ENCODE measurements around the gene MSH6.

The MSH6 gene

GRCh38 chr2:47767880-47768609 is 14.9 kb upstream of the MSH6 start:
- TF ChIP-seq CTCF (IDR thresholded peaks at IDR 0.05; ENCODE audit: control insufficient read depth, insufficient read depth, low read depth, low read length, missing control alignments) = peak; percentile 99
- H3K4me3 ChIP-seq (ENCODE audit: control insufficient read depth, low read depth, low read length) = no peak overlapping the region
- no peak for DNase-seq (ENCODE audit: low read depth)

- no peak for DNase-seq (ENCODE audit: low read depth)
- H3K4me3 ChIP-seq (ENCODE audit: control insufficient read depth, low read depth, low read length) = no peak overlapping the region
- no peak for TF ChIP-seq CTCF (IDR thresholded peaks at IDR 0.05; ENCODE audit: control insufficient read depth, insufficient read depth, low read depth, low read length, missing control alignments)
These were observed 13.6 kb upstream of the MSH6 start for GRCh38 chr2:47769318-47769717.

- peak; percentile 73 for DNase-seq (ENCODE audit: low read depth)
- TF ChIP-seq CTCF (IDR thresholded peaks at IDR 0.05; ENCODE audit: control insufficient read depth, insufficient read depth, low read depth, low read length, missing control alignments) = no peak
- H3K4me3 ChIP-seq (ENCODE audit: control insufficient read depth, low read depth, low read length) = no peak overlapping the region
These were observed 11.7 kb upstream of the MSH6 start for GRCh38 chr2:47771211-47771610.

- no peak overlapping the region for H3K4me3 ChIP-seq (ENCODE audit: control insufficient read depth, low read depth, low read length)
- no peak for TF ChIP-seq CTCF (IDR thresholded peaks at IDR 0.05; ENCODE audit: control insufficient read depth, insufficient read depth, low read depth, low read length, missing control alignments)
- no peak for DNase-seq (ENCODE audit: low read depth)
These were observed 10.6 kb upstream of the MSH6 start for GRCh38 chr2:47772343-47772742.

- TF ChIP-seq CTCF (IDR thresholded peaks at IDR 0.05; ENCODE audit: control insufficient read depth, insufficient read depth, low read depth, low read length, missing control alignments) = no peak
- no peak for DNase-seq (ENCODE audit: low read depth)
These were observed 8.4 kb upstream of the MSH6 start for GRCh38 chr2:47774567-47774966.

GRCh38 chr2:47777277-47777937 is 5.5 kb upstream of the MSH6 start:
- no peak for DNase-seq (ENCODE audit: low read depth)

More at GRCh38 chr2:47774567-47774966, 8.4 kb upstream of the MSH6 start:
- H3K4me3 ChIP-seq (ENCODE audit: control insufficient read depth, low read depth, low read length) = no peak overlapping the region

More at GRCh38 chr2:47777277-47777937, 5.5 kb upstream of the MSH6 start:
- H3K4me3 ChIP-seq (ENCODE audit: control insufficient read depth, low read depth, low read length) = no peak overlapping the region
- TF ChIP-seq CTCF (IDR thresholded peaks at IDR 0.05; ENCODE audit: control insufficient read depth, insufficient read depth, low read depth, low read length, missing control alignments) = no peak
